GM18951 (cell line): ENCODE results near the gene ZMIZ1.

ENCODE experiments used
- POLR2A ChIP-seq: IDR thresholded peaks from 4 replicates; pipeline ENCODE4 v1.6.1; 2011; ENCODE audit warnings: mild to moderate bottlenecking; ENCODE audit not compliant: insufficient read length, insufficient read depth; ENCODE audit errors: extremely low read depth
- in situ Hi-C: fragments of 300-500 bp; cut with MboI; formaldehyde crosslinking; loops from one replicate; pipeline ENCODE4 v1.12.0; 2022; ENCODE audit warnings: low sequenced_read_pairs, mixed read lengths, inconsistent platforms; ENCODE audit not compliant: unreplicated experiment

The ZMIZ1 gene

DNA sequence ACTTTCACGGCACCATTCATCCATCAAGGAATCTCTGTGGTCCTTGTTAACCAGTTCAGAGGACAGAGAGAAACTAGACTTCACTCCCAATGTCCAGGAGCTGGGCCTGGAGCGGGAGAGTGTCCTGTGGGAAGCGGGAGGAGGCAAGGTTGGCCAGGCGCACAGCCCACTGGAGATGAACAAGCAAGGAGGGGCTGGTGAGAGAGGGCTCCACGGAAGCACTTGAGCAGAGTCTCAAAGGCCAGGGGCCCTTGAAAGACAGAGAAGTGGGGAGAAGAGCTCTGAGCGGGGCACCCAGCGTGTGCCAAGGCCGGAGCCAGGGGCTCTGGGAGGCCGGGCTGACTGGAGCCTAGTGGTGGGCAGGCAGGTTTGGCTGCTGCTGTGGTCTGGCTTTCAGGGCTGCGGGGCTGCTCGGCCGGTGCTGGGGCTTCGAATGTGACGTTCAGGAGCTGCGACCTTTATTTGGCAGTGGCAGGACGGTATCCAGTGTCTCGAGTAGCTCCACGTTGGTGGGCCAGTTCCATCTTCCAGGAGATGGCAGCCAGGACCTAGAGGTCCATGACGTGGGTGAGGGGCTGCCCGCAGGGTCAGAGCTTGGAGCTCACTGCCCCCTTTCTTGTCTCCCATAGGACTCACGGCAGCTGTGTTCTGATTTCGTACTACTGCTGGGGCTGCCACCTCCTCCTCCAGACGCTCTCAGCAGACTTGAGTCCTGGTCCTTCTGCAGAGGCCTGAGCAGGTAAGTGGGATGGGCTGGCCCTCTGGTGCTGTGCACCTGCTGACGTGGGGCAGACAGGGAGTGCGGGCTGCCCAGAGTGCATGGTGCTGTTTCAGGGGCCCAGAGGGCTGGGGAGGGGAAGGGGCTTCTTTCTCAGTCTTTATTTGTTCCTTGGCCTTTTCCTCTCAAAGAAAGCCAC, 49.8 kb downstream of the ZMIZ1 start:
- TF ChIP-seq POLR2A: no peak
- in situ Hi-C loops: no loop called here

DNA sequence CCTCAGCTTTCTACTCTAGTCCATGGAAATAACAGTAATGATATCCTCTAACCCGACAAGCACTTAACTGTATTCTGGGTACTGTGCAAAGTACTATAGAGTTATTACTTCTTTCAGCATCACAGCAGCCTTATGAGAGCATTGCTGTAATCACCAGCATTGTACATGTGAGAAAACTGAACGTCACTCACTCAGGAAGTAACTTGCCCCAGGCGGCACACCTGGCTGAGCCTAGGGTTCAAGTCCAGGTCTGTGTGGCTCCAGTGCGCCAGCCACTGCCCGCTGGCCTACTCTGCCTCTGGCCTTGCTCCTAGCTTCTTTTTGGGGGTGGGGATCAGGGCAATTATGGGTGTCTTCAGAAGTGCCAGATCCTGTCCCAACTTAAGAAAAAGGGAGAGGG, 50.5 kb downstream of the ZMIZ1 start:
- in situ Hi-C loops: no loop called here

DNA sequence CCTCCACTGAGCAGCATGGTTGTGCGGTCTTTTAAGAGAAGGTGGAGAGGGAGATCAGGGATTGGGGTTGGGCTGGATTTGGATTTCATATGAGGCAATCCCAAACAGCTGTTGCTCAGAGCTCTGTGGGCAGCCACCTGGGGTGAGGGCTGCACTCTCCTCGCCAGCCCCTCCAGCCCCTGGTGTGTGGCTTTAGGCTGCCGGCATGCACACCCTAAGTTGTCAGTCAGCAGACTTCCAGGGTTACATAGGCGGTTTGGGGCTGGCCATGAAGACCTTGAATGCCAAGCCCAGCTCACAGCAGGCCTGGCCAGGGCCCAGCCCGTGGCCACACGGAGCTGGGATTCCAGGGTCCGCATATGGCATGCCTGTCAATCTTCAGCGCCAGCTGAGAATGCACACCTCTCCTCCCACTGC, 54.8 kb downstream of the ZMIZ1 start:
- TF ChIP-seq POLR2A: no peak
- in situ Hi-C loops: no loop called here

More for the DNA sequence above, 50.5 kb downstream of the ZMIZ1 start:
- TF ChIP-seq POLR2A: no peak

DNA sequence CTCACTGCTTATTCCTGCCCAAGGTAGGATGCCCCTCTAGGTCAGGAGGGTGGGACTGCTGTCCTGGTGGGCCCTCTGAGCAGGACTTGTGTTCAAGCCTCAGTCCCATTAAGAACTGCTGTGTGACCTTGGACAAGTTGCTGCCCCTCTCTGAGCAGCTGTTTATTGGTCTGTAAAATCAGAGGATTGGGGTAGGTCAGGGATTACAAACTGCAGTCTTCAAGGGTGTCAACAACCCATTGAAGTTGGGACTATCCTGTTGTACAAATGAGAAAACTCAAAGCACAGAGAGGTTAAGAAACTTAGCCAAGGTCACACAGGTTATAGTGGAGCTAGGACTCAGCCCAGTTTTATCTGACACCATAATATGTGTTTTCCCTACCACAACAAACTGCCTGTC, 55.3 kb downstream of the ZMIZ1 start:
- in situ Hi-C loops: no loop called here

DNA sequence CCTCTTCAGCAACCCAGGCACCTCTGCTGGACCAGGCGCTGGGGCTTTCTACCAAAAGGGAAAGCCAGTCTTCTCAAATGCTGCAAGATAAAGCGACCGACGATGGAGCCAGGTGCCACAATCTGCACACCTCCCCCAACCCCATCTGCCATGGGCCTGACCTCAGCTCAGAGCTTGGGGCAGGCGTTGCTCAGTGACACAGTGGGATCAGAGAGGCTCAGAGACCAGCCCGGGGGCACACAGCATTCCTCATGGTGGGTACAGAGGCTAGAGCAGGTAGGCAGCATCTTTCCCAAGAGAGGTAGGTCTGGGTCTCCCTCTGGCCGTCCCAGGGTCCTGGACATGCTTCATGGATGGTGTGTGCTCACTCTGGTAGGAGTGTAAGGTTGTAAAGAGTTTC, 56.3 kb downstream of the ZMIZ1 start:
- TF ChIP-seq POLR2A: no peak
- in situ Hi-C loops: no loop called here

More for the DNA sequence above, 55.3 kb downstream of the ZMIZ1 start:
- TF ChIP-seq POLR2A: no peak

DNA sequence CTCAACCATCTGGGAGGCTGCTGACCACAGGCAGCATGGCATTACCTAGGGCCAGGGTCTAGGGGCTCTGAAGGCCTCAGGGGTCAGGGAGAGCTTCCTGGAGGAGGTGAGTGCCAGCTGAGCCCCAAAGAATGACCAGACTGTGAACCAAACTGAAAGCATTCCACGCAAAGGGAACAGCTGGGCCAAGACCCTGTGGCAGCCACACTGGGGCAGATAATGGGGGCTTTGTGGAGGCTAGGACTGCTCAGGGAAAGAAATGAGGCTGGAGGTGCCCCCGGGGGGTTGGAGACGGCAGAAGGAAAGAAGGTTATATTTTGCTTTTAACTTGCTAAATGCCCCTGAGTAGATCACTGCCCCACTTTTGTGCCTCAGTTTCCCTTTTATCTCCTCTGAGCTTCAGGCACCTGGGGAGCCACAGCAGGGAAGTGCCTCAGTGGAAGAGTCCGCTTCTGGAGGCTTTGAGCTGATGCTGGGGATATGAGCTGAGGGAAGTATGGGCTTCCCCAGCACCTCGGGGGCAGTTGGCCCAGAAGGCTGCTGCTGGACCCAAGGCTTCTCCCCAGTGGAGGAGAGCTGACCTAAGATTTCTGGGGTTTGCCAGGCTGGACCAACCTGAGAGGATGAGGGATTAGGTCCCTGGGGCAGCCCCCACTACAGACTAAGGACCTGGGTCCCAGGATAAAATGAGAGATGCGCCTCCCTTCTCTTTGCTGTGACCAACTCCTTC, 57.8 kb downstream of the ZMIZ1 start:
- no peak for TF ChIP-seq POLR2A
- in situ Hi-C loops: no loop called here

DNA sequence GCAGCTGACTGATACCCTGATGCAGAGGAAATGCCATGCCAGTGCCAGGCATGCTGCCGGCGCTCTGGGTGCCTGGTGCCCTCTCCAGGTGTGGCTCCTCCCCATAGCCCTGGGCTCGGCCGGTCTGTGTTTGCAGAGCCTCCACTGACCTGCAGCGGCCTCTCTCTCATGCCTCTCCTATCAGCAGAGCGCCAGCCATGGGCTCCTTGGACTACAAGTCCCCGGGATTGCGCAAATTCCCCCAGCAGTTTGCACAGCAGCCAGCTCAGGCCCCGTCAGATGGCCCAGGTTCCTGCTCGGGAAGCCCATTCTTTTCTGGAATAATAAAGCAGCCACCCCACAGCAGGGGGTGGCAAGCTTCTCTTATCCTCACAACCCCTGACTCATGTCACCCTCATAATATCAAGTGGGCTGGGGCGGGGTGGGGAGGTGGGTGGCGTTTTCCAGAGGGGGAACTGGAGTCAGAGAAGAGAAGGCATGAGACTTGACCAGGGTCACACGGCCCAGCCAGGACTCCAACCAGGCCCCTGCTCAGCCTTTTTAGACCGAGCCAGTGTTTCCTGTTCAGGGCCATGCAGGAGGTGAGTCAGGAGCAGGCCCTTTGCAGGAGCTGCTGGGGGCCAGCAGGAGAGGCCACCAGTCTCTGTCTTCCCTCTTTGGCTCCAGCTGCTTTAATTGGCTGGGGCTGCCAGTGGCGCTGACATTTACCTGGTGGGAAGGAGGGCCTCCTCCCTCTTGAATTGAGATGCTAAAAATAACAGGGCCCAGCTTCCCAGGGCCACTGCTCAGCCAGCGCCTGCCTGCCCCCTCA, 58.6 kb downstream of the ZMIZ1 start:
- TF ChIP-seq POLR2A: no peak
- in situ Hi-C loops: no loop called here

DNA sequence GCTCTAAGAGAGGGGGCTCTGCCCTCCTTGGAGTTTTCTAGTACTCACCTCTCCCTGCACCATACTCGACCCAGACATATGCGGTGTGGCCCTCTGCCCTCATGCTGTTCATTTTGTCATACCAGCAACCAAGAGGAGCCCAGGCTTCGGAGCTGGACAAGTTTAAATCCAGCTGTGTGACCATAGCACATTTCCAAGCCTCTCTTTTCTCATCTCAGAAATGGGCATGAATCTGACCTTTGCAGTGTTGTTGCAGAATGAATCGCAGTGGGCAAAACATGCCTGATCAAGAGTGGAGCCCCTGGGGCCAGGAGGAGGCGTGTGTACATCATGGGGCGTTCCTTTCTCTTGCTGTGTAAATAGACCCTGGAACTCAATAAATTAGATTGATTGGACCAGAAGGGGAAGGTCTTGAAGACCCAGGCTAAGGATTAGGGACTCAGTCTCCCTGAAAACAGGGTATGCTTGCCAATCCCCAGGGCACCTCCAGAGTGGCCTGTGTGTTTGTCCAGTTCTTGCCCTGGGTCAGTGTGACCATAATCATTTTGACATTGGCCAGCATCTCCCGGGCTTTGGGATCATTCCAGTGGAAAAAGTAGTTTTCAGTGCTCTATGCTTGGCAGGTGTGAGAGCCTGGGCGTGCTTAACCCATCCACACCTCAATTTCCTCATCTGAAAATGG, 59.6 kb downstream of the ZMIZ1 start:
- no peak for TF ChIP-seq POLR2A

DNA sequence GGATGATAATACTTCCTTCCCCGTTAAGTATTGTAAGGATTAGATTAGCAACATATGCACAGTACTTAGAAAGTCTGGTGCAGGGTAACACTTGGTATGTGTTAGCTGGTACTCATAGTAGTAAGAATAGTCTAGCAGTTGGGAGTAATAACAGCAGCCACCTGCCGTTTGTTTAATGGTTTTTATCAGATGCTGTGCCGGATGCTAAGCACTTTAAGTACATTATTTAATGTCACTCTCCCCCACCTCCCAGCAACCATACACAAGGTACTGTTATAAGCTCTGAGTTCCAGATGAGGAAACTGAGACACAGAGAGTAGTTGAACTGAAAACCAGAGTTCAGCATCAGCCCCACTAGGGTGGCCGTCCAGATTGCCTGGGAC, 60.1 kb downstream of the ZMIZ1 start:
- in situ Hi-C loops: no loop called here
- TF ChIP-seq POLR2A: no peak

More for the DNA sequence above, 59.6 kb downstream of the ZMIZ1 start:
- in situ Hi-C loops: no loop called here

DNA sequence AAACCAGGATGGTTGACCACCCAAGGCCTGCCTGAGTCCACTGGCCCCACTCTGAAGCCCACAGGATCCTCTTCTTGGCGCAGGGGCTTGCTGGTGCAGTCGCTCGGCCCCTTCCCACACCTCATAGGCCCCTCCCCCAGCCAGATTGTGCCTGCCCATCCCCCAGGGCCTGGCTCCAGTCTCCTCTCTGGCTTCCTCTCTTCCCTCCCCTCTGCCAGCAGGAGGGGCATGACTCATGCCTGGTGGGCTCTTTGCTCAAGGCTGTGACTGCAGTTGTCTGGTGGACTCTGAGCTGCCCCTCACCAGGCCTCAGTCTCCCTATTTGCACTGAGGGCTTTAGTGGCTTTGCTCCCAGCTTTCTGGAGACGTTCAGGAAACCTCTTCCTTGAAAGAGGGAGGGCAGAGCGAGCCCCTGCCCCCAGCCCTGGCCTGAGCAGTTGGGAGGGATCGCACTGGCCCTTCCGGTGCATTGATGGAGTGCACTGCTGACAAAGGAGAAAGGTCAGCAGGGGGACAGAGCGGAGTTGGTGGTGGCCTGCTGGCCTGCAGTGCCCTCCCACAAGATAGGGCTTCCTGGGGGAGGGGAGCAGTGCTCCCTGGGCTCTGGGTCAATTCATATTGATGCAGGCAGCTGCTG, 60.7 kb downstream of the ZMIZ1 start:
- no peak for TF ChIP-seq POLR2A
- in situ Hi-C loops: no loop called here

DNA sequence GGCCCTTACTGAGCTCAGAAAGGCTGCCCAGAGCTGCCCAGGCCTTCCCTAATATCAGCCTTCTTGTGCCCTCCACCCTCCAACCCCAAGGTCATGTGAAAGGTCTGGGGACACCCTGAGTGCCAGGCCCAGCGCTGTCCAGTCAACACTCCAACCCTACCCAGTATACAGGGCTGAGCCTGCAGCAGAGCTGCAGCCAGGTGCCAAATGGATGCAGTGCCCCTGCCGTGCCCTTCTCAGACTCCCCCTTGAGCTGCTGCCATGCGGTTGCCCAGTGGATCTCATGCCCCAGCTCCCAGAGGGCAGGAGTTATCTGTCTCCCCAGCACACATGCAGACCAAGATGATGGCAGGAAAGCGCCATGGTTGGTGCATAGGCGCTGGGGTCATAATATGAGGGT, 61.5 kb downstream of the ZMIZ1 start:
- no peak for TF ChIP-seq POLR2A
- in situ Hi-C loops: no loop called here

DNA sequence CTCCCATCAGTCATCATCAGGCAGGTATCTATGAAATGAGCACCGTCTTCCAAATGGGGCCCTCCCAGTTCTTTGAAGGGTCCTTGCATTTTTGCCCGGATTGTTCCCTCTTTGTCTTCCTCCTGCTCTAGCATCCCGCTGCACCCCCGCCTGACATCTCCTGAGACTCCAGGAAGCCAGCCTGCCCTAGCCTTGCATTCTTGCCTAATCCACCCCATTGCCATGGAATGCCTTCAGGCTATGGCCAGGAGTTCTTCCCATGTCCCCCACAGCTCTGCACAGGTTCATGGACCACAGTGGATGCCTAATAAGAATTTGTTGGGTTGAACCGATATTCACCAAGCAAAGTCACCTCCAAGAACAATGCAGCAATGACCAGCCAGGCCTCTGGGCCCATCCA, 62.1 kb downstream of the ZMIZ1 start:
- in situ Hi-C loops: no loop called here
- TF ChIP-seq POLR2A: no peak
